ENCODE results near the gene NKX2-3. TPM values are rescaled to one million over a fixed set of nuclear protein-coding genes. Genes with fewer than 3 reads are reported as not detected.

NKX2-3 gene
- total RNA-seq, 1 donor from 2014 or later, result not detected

GRCh38 chr10:99531696-99532593, 797 bp upstream of the NKX2-3 start:
- Mint-ChIP-seq H3K4me3 (peak overlapping the region; percentile 50), H3K9me3 (no peaks in the 10 kb centered on the region), H3K36me3 (ENCODE audit: low read depth) (peaks cover 11% of the 10 kb centered on the region), H3K27ac (ENCODE audit: unreplicated experiment) (no peak overlapping the region), H3K27me3 (ENCODE audit: low read depth) (peaks cover 97% of the 10 kb centered on the region), H3K4me1 (peaks cover 35% of the 10 kb centered on the region)
- no peak for TF ChIP-seq CTCF (conservative IDR thresholded peaks at IDR 0.05)
- no peak for DNase-seq (ENCODE audit: low read depth, low spot score)

GRCh38 chr10:99533496-99534449, 1.0 kb downstream of the NKX2-3 start:
- Mint-ChIP-seq H3K9me3 (no peaks in the 10 kb centered on the region), H3K4me1 (peaks cover 43% of the 10 kb centered on the region), H3K27me3 (ENCODE audit: low read depth) (peaks cover 97% of the 10 kb centered on the region)

GRCh38 chr10:99534450-99534938, 1.8 kb downstream of the NKX2-3 start:
- TF ChIP-seq CTCF (conservative IDR thresholded peaks at IDR 0.05), result no peak

More at GRCh38 chr10:99533496-99534449, 1.0 kb downstream of the NKX2-3 start:
- TF ChIP-seq CTCF (conservative IDR thresholded peaks at IDR 0.05), result no peak
- Mint-ChIP-seq H3K36me3 (ENCODE audit: low read depth) (peaks cover 11% of the 10 kb centered on the region), H3K27ac (ENCODE audit: unreplicated experiment) (no peak overlapping the region), H3K4me3 (peak overlapping the region; percentile 41)
- no peak for DNase-seq (ENCODE audit: low read depth, low spot score)

GRCh38 chr10:99534939-99535763, 2.4 kb downstream of the NKX2-3 start:
- Mint-ChIP-seq H3K4me3 (peak overlapping the region; percentile 41), H3K4me1 (peaks cover 40% of the 10 kb centered on the region), H3K27ac (ENCODE audit: unreplicated experiment) (no peak overlapping the region), H3K27me3 (ENCODE audit: low read depth) (peaks cover 97% of the 10 kb centered on the region), H3K36me3 (ENCODE audit: low read depth) (peaks cover 7% of the 10 kb centered on the region), H3K9me3 (no peaks in the 10 kb centered on the region)
- DNase-seq (ENCODE audit: low read depth, low spot score), result no peak
- TF ChIP-seq CTCF (conservative IDR thresholded peaks at IDR 0.05), result peak; percentile 23

More at GRCh38 chr10:99534450-99534938, 1.8 kb downstream of the NKX2-3 start:
- Mint-ChIP-seq H3K9me3 (no peaks in the 10 kb centered on the region), H3K27me3 (ENCODE audit: low read depth) (peaks cover 97% of the 10 kb centered on the region), H3K36me3 (ENCODE audit: low read depth) (peaks cover 11% of the 10 kb centered on the region), H3K4me1 (peaks cover 43% of the 10 kb centered on the region), H3K27ac (ENCODE audit: unreplicated experiment) (no peak overlapping the region), H3K4me3 (peak overlapping the region; percentile 41)
- no peak for DNase-seq (ENCODE audit: low read depth, low spot score)

All from neural crest cell (in vitro differentiated cells).